Measurements from ENCODE around the gene CSF2.
"Not testable (repeated sequence)": the region's sequence is repeated elsewhere in the genome, so short reads cannot be mapped to it uniquely, and the experiment has no call there.

Gene CSF2

DNA sequence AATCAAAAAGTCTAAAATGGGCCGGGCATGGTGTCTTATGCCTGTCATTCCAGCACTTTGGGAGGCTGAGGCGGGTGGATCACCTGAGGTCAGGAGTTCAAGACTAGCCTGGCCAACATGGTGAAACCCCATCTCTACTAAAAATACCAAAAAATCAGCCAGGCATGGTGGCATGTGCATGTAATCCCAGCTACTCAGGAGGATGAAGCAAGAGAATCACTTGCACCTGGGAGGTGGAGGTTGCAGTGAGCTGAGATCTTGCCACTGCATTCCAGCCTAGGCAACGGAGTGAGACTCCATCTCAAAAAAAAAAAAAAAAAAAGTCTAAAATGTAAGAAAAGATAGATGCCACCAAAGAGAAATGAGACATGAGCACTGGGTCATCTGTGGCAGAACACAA is 49.4 kb downstream of the CSF2 start:
- not testable (repeated sequence) for H3K36me3 ChIP-seq (ENCODE audit: low read depth); ATAC-seq (ENCODE audit: low read depth); H3K4me3 ChIP-seq (ENCODE audit: severe bottlenecking); H3K4me1 ChIP-seq (ENCODE audit: insufficient read depth, poor library complexity, severe bottlenecking); H3K9me3 ChIP-seq (ENCODE audit: severe bottlenecking); H3K27me3 ChIP-seq (ENCODE audit: insufficient read depth, poor library complexity, severe bottlenecking); DNase-seq (ENCODE audit: low spot score); H3K27ac ChIP-seq (ENCODE audit: poor library complexity, severe bottlenecking)

DNA sequence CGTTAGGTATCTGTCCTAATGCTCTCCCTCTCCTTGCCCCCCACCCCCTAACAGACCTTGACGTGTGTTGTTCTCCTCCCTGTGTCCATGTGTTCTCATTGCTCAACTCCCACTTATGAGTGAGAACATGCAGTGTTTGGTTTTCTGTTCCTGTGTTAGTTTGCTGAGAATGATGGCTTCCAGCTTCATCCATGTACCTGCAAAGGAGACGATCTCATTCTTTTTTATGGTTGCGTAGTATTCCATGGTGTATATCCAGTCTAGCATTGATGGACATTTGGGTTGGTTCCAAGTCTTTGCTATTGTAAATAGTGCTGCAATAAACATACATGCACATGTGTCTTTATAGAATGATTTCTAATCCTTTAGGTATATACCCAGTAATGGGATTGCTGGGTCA is 50.0 kb downstream of the CSF2 start:
- not testable (repeated sequence) for H3K4me1 ChIP-seq (ENCODE audit: insufficient read depth, poor library complexity, severe bottlenecking); DNase-seq (ENCODE audit: low spot score); H3K27me3 ChIP-seq (ENCODE audit: insufficient read depth, poor library complexity, severe bottlenecking); H3K27ac ChIP-seq (ENCODE audit: poor library complexity, severe bottlenecking); H3K9me3 ChIP-seq (ENCODE audit: severe bottlenecking); H3K4me3 ChIP-seq (ENCODE audit: severe bottlenecking); H3K36me3 ChIP-seq (ENCODE audit: low read depth); ATAC-seq (ENCODE audit: low read depth)
